Esophagus muscularis mucosa (tissue), 4 donors: ENCODE data around the gene KCNIP3. TPM values are rescaled to one million over a fixed set of nuclear protein-coding genes. Genes with fewer than 3 reads are reported as not detected.
"Not testable (repeated sequence)": the region's sequence is repeated elsewhere in the genome, so short reads cannot be mapped to it uniquely, and the experiment has no call there.

Experiments used
- DNase-seq: peaks from one replicate; pipeline ENCODE4 v3.0.0-alpha.2; 2017; ENCODE audit errors: extremely low spot score
- H3K27ac ChIP-seq, 4 donors: fragments of 200-600 bp; sonication (generic); replicated peaks in 1 of 4; 1 replicate in 3 of 4; 2 replicates in 1 of 4; pipeline ENCODE4 v1.5.1; 2016 to 2019; ENCODE audit warnings: mild to moderate bottlenecking in 1 of 4
- H3K27me3 ChIP-seq, 4 donors: fragments of 200-600 bp; sonication (generic); one replicate each; pipeline versions ENCODE4 v1.5.1 to v1.6.0; 2016 to 2019
- H3K36me3 ChIP-seq, 4 donors: fragments of 200-600 bp; sonication (generic); one replicate each; pipeline ENCODE4 v1.5.1; 2016 to 2019
- H3K4me1 ChIP-seq, 4 donors: fragments of 200-600 bp; sonication (generic); one replicate each; pipeline ENCODE4 v1.5.1; 2016 to 2019
- H3K4me3 ChIP-seq, 4 donors: fragments of 200-600 bp; sonication (generic); 1 replicate in 2 of 4; 2 replicates in 2 of 4; pipeline ENCODE4 v1.5.1; 2016 to 2019; ENCODE audit warnings: mild to moderate bottlenecking in 4 of 4, moderate library complexity in 1 of 4
- H3K9me3 ChIP-seq, 4 donors: fragments of 200-600 bp; sonication (generic); 1 replicate in 3 of 4; 2 replicates in 1 of 4; pipeline ENCODE4 v1.5.1; 2016 to 2019
- CTCF ChIP-seq, 3 experiments: fragments of 200-600 bp in 2 of 3; fragments of 450-650 bp in 1 of 3; sonication (generic) in 2 of 3; IDR thresholded peaks; one replicate each; pipeline ENCODE4 v1.5.1; 2017 to 2019; ENCODE audit warnings: antibody characterized with exemption in 3 of 3, mild to moderate bottlenecking in 2 of 3, moderate library complexity in 1 of 3
- EP300 ChIP-seq: sonication (generic); formaldehyde crosslinking; IDR thresholded peaks from one replicate; pipeline ENCODE4 v1.6.1; 2017; ENCODE audit warnings: antibody characterized with exemption
- POLR2A ChIP-seq: fragments of 450-650 bp; IDR thresholded peaks from one replicate; pipeline ENCODE4 v1.6.1; 2017; ENCODE audit warnings: antibody characterized with exemption, moderate library complexity, mild to moderate bottlenecking, low read depth
- POLR2AphosphoS5 ChIP-seq, 2 donors: sonication (generic); formaldehyde crosslinking; IDR thresholded peaks; one replicate each; pipeline ENCODE4 v1.6.1; 2017; ENCODE audit warnings: antibody characterized with exemption in 2 of 2
- WGBS: methylation state at CpG from one replicate; pipeline ENCODE4 v1.1.5; 2018; 5-methylcytosine and 5-hydroxymethylcytosine counted together
- intact Hi-C: fragments of 100-400 bp; cut with DNase I; formaldehyde crosslinking; loops from one replicate; pipeline ENCODE4 v1.15.1; 2023
- total RNA-seq, 4 donors: library from RNA; depleted of rRNA; stranded (reverse); fragments of >200 nt; gene quantifications; one replicate each; pipeline versions ENCODE4 v1.1.0 to v1.2.1, GENCODE V29; 2016

KCNIP3 gene
- total RNA-seq, 4 donors from 2014 or later = 15.8 to 29.9 (median 23.0) TPM

- intact Hi-C loops = no loop called here
- Histone ChIP-seq H3K27me3 (no peaks in the 10 kb centered on the region), H3K9me3 (peaks cover 0 to 5% (median 0%) of the 10 kb centered on the region in 4 donors), H3K36me3 (peaks cover 0 to 3% (median 0%) of the 10 kb centered on the region in 4 donors), H3K4me3 (no peak overlapping the region), H3K27ac (no peak overlapping the region), H3K4me1 (peaks cover 3 to 10% (median 9%) of the 10 kb centered on the region in 4 donors)
- DNase-seq = no peak
- WGBS = 94% methylated on average over 8 of the region's 8 CpGs
- TF ChIP-seq CTCF (IDR thresholded peaks at IDR 0.05) = no peak
- no peak for TF ChIP-seq EP300
- no peak for TF ChIP-seq POLR2A
- no peak for TF ChIP-seq POLR2AphosphoS5 (IDR thresholded peaks at IDR 0.05)
Measured at GRCh38 chr2:95354925-95355324, 57.8 kb downstream of the KCNIP3 start.

GRCh38 chr2:95355486-95355885 lies 58.3 kb downstream of the KCNIP3 start:
- intact Hi-C loops, H3K36me3 ChIP-seq, H3K4me1 ChIP-seq, H3K9me3 ChIP-seq, H3K4me3 ChIP-seq, H3K27ac ChIP-seq, H3K27me3 ChIP-seq, DNase-seq: not testable (repeated sequence)
- 98% methylated on average over 5 of the region's 5 CpGs for whole genome bisulfite sequencing

DNA sequence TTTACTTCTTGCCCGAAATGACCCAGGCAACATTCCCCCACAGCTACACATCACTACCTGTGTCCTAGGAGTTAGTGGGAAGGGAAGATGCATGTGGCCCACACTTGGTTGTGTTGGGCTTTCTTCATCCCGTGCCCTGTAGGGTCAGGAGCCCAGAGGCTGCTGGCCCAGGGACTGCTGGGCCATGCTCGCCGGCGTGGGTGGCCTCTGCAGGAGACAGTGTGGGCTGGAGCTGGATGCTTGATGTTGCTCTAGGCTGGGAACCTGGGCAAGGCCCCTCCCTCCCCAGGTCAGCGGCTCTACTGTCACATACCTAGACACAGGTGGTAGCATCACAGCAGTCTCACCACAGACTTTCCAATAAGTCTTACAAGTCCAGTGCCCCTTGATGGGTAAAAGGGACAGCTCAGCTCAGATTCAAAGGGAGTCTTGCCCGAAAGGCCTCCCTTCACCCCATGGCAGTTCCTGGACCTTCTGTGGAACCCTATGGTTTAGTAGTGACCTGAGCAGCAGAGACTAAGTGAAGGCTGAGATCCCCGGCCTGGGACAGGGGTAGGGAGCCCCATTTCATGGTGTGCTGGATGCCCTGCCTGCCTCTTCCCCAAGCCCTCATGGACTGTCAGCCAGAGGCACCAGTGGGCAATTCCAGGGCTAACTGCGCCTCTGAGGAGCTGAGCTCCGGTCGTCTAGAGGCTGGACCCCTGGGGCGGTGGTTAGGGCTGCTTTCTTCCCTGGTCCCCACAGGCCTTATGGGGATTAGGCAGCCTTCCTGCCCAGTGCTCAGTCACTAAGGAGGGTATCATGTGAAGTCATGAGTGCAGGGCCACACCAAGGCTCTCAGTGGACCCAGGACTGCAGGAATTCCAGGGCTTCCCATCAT lies 59.9 kb downstream of the KCNIP3 start:
- no peak overlapping the region for H3K4me3 ChIP-seq
- no peak for DNase-seq
- TF ChIP-seq POLR2A (no peak), POLR2AphosphoS5 (IDR thresholded peaks at IDR 0.05) (no peak), EP300 (no peak)
- peaks cover 3 to 10% (median 9%) of the 10 kb centered on the region in 4 donors for H3K4me1 ChIP-seq
- whole genome bisulfite sequencing = 96% methylated on average over 4 of the region's 12 CpGs
- H3K9me3 ChIP-seq = peaks cover 0 to 5% (median 0%) of the 10 kb centered on the region in 4 donors
- no peaks in the 10 kb centered on the region for H3K27me3 ChIP-seq
- H3K27ac ChIP-seq = no peak overlapping the region
- peaks cover 0 to 3% (median 0%) of the 10 kb centered on the region in 4 donors for H3K36me3 ChIP-seq
- intact Hi-C loops = no loop called here

DNA sequence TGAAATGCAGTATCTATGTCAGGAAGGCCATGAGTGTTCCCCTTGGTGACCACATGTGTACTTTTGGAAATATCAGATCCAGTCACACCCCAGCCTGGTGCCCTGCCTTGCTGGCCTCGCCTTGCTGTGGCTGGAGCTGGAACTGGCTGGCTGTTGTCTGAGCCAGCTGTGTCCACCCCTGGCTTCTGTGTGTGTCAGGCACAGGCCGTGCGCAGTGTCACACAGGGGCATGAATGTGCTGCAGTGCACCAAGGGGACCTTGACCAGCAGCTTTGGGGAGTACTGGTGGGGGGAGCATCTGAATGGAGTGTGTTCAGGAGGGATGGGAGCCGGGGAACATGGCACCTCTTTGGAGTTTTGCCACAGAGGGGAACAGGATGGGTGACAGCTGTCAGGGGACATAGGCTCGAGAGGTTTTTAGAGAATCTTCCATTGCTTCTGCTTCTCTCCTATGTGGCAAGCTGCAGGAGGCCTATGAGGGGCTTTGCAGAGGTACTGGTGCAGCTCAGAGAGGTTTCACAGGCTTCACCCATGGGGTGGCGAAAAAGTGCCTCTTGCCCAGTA lies 60.7 kb downstream of the KCNIP3 start:
- H3K27ac ChIP-seq = no peak overlapping the region
- peaks cover 0 to 5% (median 0%) of the 10 kb centered on the region in 4 donors for H3K9me3 ChIP-seq
- 93% methylated on average over 5 of the region's 6 CpGs for WGBS
- intact Hi-C loops = no loop called here
- no peak overlapping the region for H3K4me3 ChIP-seq
- TF ChIP-seq POLR2AphosphoS5 (IDR thresholded peaks at IDR 0.05) (no peak), CTCF (IDR thresholded peaks at IDR 0.05) (no peak), POLR2A (no peak), EP300 (no peak)
- peaks cover 0 to 3% (median 0%) of the 10 kb centered on the region in 4 donors for H3K36me3 ChIP-seq
- peaks cover 3 to 10% (median 9%) of the 10 kb centered on the region in 4 donors for H3K4me1 ChIP-seq
- H3K27me3 ChIP-seq = no peaks in the 10 kb centered on the region
- DNase-seq = no peak

DNA sequence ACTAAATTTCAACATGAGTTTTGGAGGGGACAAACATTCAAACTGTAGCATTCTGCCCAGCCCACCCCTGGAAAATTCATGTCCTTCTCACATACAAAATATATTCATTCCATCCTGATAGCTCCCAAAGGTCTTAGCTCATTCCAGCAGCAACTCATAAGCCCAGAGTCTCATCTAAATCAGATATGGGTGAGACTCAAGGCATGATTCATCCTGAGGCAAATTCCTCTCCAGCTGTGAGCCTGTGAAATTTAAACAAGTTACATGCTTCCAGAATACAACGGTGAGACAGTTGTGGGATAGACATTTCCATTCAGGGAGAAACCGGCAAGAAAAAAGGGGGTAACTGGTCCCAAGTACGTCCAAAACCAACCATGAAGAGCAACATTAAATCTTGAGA lies 61.9 kb downstream of the KCNIP3 start:
- Histone ChIP-seq H3K4me3 (no peak overlapping the region), H3K27me3 (no peaks in the 10 kb centered on the region), H3K4me1 (peaks cover 3 to 10% (median 9%) of the 10 kb centered on the region in 4 donors), H3K27ac (no peak overlapping the region), H3K9me3 (peaks cover 0 to 5% (median 0%) of the 10 kb centered on the region in 4 donors), H3K36me3 (peaks cover 0 to 3% (median 0%) of the 10 kb centered on the region in 4 donors)
- 62% methylated on average over 3 of the region's 3 CpGs for WGBS
- TF ChIP-seq EP300 (no peak), POLR2A (no peak), POLR2AphosphoS5 (IDR thresholded peaks at IDR 0.05) (no peak), CTCF (IDR thresholded peaks at IDR 0.05) (no peak)
- no peak for DNase-seq
- intact Hi-C loops = no loop called here
